Neural cell (in vitro differentiated cells): ENCODE data around the gene IL1RAP. TPM values are rescaled to one million over a fixed set of nuclear protein-coding genes. Genes with fewer than 3 reads are reported as not detected.

Experiments used
- H2AFZ ChIP-seq: fragments of 200-600, 300-800 bp; sonication (generic), shearing (Covaris generic); 2 replicates; pipeline ENCODE4 v1.6.0; 2014; ENCODE audit warnings: low read depth, mild to moderate bottlenecking, antibody characterized with exemption, low read length, moderate library complexity
- H3F3A ChIP-seq: fragments of 200-600 bp; shearing (Covaris generic); 2 replicates; pipeline ENCODE4 v1.6.1; 2016; ENCODE audit warnings: mild to moderate bottlenecking, moderate library complexity, mixed read lengths, antibody characterized with exemption, low read length; ENCODE audit not compliant: insufficient read depth, poor library complexity, severe bottlenecking
- H3K27ac ChIP-seq: fragments of 200-600, 300-800 bp; sonication (generic), shearing (Covaris generic); 2 replicates; pipeline ENCODE4 v1.5.1; 2014; ENCODE audit warnings: mild to moderate bottlenecking, low read length, moderate library complexity
- H3K27me3 ChIP-seq: fragments of 300-800, 200-600 bp; sonication (generic), shearing (Covaris generic); 2 replicates; pipeline ENCODE4 v1.6.0; 2014; ENCODE audit warnings: mild to moderate bottlenecking, low read depth, low read length, moderate library complexity; ENCODE audit not compliant: insufficient read depth
- H3K36me3 ChIP-seq: fragments of 300-800, 200-600 bp; sonication (generic), shearing (Covaris generic); 2 replicates; pipeline ENCODE4 v1.5.1; 2014; ENCODE audit warnings: mild to moderate bottlenecking, antibody characterized with exemption, low read length, moderate library complexity; ENCODE audit not compliant: insufficient read depth
- H3K4me2 ChIP-seq: fragments of 300-800, 200-600 bp; sonication (generic), shearing (Covaris generic); 2 replicates; pipeline ENCODE4 v1.6.0; 2014; ENCODE audit warnings: mild to moderate bottlenecking, low read length
- H3K4me3 ChIP-seq: fragments of 300-800, 200-600 bp; sonication (generic), shearing (Covaris generic); 2 replicates; pipeline ENCODE4 v1.5.1; 2014; ENCODE audit warnings: mild to moderate bottlenecking, low read length, moderate library complexity
- H3K79me2 ChIP-seq: fragments of 200-600 bp; shearing (Covaris generic); replicated peaks from 2 replicates; pipeline ENCODE4 v1.6.0; 2014; ENCODE audit warnings: mild to moderate bottlenecking, low read length, moderate library complexity; ENCODE audit not compliant: insufficient read depth
- H3K9ac ChIP-seq: fragments of 300-800, 200-600 bp; sonication (generic), shearing (Covaris generic); 2 replicates; pipeline ENCODE4 v1.6.1; 2016; ENCODE audit warnings: mild to moderate bottlenecking, low read length, mixed read lengths
- H3K9me2 ChIP-seq: fragments of 200-600 bp; shearing (Covaris generic); 2 replicates; pipeline ENCODE4 v1.6.1; 2016; ENCODE audit warnings: mild to moderate bottlenecking, low read length, mixed read lengths; ENCODE audit not compliant: insufficient read depth
- H3K9me3 ChIP-seq: fragments of 200-600, 300-800 bp; sonication (generic), shearing (Covaris generic); 2 replicates; pipeline ENCODE4 v1.6.1; 2016; ENCODE audit warnings: mild to moderate bottlenecking, mixed run types, low read length, moderate library complexity, mixed read lengths
- H4K20me1 ChIP-seq: fragments of 200-600 bp; shearing (Covaris generic); 2 replicates; pipeline ENCODE4 v1.6.1; 2016; ENCODE audit warnings: mild to moderate bottlenecking, mixed run types; ENCODE audit not compliant: insufficient read depth
- EP300 ChIP-seq: fragments of 450-650 bp; conservative IDR thresholded peaks from 2 replicates; pipeline ENCODE4 v1.6.1; 2014; ENCODE audit warnings: antibody characterized with exemption, mild to moderate bottlenecking, moderate library complexity; ENCODE audit not compliant: poor library complexity, severe bottlenecking
- EZH2 ChIP-seq: fragments of 200-600, 300-800 bp; shearing (Covaris generic), sonication (generic); IDR thresholded peaks from 2 replicates; pipeline ENCODE4 v1.6.1; 2014; ENCODE audit warnings: antibody characterized with exemption, low read length, borderline replicate concordance, mild to moderate bottlenecking; ENCODE audit not compliant: insufficient read depth, poor library complexity, severe bottlenecking
- MXI1 ChIP-seq: fragments of 450-650 bp; conservative IDR thresholded peaks from 2 replicates; pipeline ENCODE4 v1.6.1; 2014; ENCODE audit warnings: antibody characterized with exemption, mild to moderate bottlenecking; ENCODE audit not compliant: poor library complexity, severe bottlenecking
- POLR2AphosphoS5 ChIP-seq: IDR thresholded peaks from 2 replicates; pipeline ENCODE4 v1.6.1; 2012
- RAD21 ChIP-seq: fragments of 450-650 bp; conservative IDR thresholded peaks from 2 replicates; pipeline ENCODE4 v1.6.1; 2014; ENCODE audit warnings: antibody characterized with exemption, mild to moderate bottlenecking, moderate library complexity
- SMC3 ChIP-seq: fragments of 450-650 bp; conservative IDR thresholded peaks from 2 replicates; pipeline ENCODE4 v1.6.1; 2014; ENCODE audit warnings: antibody characterized with exemption, mild to moderate bottlenecking, moderate library complexity; ENCODE audit not compliant: poor library complexity
- TAF1 ChIP-seq: IDR thresholded peaks from 2 replicates; pipeline ENCODE4 v1.6.1; 2012; ENCODE audit warnings: low read depth
- polyA plus RNA-seq: library from polyadenylated mRNA; depleted of rRNA; stranded (reverse); fragments of >200 nt; gene quantifications from 2 replicates; pipeline ENCODE4 v1.2.3, GENCODE V29; 2014
- TF ChIP-seq, protein P1 (sequence below): fragments of 450-650 bp; IDR thresholded peaks from 2 replicates; pipeline ENCODE4 v1.5.1; 2014; ENCODE audit warnings: antibody characterized with exemption, mild to moderate bottlenecking, moderate library complexity; ENCODE audit not compliant: poor library complexity, severe bottlenecking
- TF ChIP-seq, protein P2 (sequence below): IDR thresholded peaks from 2 replicates; pipeline ENCODE4 v1.6.1; 2012; ENCODE audit warnings: borderline replicate concordance

IL1RAP gene
- polyA plus RNA-seq, 1 donor from 2014 or later, result 24.6 TPM

DNA sequence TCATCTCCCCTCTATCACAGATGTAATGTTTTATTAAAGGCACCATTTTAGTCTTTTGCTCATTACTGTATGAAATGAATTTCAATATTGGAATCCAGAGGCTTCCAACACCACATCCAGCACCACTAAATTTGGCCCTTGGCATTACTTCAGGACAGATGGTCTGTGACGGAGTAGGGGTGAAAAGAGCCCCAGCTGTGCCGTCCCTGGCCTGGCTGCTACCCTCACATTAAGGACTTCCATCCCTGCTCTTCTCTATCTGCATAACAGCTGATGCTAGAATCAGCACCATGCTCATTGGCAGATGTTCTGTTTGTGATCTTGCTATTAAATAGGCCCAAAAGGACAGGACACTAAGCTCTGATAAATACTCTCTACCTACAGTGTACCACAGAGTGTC is 152.9 kb downstream of the IL1RAP start:
- Histone ChIP-seq H3K4me2 (no peak overlapping the region), H3K4me3 (no peak overlapping the region), H3K27ac (no peak overlapping the region), H2AFZ (no peak overlapping the region), H3K36me3 (no peaks in the 10 kb centered on the region), H3K79me2 (no peaks in the 10 kb centered on the region), H3K9me3 (no peaks in the 10 kb centered on the region), H3F3A (no peaks in the 10 kb centered on the region), H3K27me3 (no peaks in the 10 kb centered on the region), H4K20me1 (no peaks in the 10 kb centered on the region), H3K9me2 (no peaks in the 10 kb centered on the region), H3K9ac (no peak overlapping the region)
- no peak for TF ChIP-seq POLR2AphosphoS5
- TF ChIP-seq, protein P1, sequence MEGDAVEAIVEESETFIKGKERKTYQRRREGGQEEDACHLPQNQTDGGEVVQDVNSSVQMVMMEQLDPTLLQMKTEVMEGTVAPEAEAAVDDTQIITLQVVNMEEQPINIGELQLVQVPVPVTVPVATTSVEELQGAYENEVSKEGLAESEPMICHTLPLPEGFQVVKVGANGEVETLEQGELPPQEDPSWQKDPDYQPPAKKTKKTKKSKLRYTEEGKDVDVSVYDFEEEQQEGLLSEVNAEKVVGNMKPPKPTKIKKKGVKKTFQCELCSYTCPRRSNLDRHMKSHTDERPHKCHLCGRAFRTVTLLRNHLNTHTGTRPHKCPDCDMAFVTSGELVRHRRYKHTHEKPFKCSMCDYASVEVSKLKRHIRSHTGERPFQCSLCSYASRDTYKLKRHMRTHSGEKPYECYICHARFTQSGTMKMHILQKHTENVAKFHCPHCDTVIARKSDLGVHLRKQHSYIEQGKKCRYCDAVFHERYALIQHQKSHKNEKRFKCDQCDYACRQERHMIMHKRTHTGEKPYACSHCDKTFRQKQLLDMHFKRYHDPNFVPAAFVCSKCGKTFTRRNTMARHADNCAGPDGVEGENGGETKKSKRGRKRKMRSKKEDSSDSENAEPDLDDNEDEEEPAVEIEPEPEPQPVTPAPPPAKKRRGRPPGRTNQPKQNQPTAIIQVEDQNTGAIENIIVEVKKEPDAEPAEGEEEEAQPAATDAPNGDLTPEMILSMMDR, result no peak
- TF ChIP-seq TAF1, result no peak
- no peak for TF ChIP-seq SMC3
- TF ChIP-seq, protein P2, sequence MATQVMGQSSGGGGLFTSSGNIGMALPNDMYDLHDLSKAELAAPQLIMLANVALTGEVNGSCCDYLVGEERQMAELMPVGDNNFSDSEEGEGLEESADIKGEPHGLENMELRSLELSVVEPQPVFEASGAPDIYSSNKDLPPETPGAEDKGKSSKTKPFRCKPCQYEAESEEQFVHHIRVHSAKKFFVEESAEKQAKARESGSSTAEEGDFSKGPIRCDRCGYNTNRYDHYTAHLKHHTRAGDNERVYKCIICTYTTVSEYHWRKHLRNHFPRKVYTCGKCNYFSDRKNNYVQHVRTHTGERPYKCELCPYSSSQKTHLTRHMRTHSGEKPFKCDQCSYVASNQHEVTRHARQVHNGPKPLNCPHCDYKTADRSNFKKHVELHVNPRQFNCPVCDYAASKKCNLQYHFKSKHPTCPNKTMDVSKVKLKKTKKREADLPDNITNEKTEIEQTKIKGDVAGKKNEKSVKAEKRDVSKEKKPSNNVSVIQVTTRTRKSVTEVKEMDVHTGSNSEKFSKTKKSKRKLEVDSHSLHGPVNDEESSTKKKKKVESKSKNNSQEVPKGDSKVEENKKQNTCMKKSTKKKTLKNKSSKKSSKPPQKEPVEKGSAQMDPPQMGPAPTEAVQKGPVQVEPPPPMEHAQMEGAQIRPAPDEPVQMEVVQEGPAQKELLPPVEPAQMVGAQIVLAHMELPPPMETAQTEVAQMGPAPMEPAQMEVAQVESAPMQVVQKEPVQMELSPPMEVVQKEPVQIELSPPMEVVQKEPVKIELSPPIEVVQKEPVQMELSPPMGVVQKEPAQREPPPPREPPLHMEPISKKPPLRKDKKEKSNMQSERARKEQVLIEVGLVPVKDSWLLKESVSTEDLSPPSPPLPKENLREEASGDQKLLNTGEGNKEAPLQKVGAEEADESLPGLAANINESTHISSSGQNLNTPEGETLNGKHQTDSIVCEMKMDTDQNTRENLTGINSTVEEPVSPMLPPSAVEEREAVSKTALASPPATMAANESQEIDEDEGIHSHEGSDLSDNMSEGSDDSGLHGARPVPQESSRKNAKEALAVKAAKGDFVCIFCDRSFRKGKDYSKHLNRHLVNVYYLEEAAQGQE, result no peak
- no peak for TF ChIP-seq MXI1
- TF ChIP-seq EZH2, result no peak
- no peak for TF ChIP-seq RAD21
- TF ChIP-seq EP300, result no peak

DNA sequence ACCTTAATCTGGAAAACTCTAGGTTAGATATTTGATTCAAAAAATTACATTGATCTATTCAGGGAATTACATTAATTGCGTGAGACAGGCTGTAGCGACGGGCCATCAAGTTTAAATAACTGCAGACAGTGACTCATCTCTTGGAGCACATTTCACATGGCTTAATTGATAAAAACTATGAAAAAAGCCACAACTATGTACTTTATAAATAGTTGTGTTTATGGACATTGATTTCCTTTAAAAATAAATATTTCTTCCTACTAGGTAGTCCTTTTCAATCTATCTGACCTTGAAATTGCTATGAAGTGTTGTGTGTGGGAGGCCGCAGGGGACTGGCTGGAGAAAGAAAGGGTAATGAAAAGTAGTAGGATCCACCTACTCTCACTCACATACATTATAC is 157.8 kb downstream of the IL1RAP start:
- H3K4me2 ChIP-seq, result no peak overlapping the region
- H3K79me2 ChIP-seq, result no peaks in the 10 kb centered on the region
- no peaks in the 10 kb centered on the region for H3K9me2 ChIP-seq
- H3K9ac ChIP-seq, result no peak overlapping the region
- no peak for TF ChIP-seq TAF1
- TF ChIP-seq, protein P1, result no peak
- no peak for TF ChIP-seq RAD21
- TF ChIP-seq, protein P2, result no peak
- no peak for TF ChIP-seq SMC3
- no peak for TF ChIP-seq MXI1
- no peak for TF ChIP-seq EP300
- TF ChIP-seq EZH2, result no peak
- no peak for TF ChIP-seq POLR2AphosphoS5
- H3K4me3 ChIP-seq, result no peak overlapping the region
- H3F3A ChIP-seq, result no peaks in the 10 kb centered on the region
- H3K27ac ChIP-seq, result no peak overlapping the region
- no peak overlapping the region for H2AFZ ChIP-seq
- H3K9me3 ChIP-seq, result no peaks in the 10 kb centered on the region
- H3K27me3 ChIP-seq, result no peaks in the 10 kb centered on the region
- H3K36me3 ChIP-seq, result no peaks in the 10 kb centered on the region
- no peaks in the 10 kb centered on the region for H4K20me1 ChIP-seq
